Activated CD8-positive, alpha-beta memory T cell treated with anti-CD3 and anti-CD28 coated beads, Interleukin-2, amount 50 U/mL, for 1 hour (primary cell): ENCODE data around the gene TBX2.
"Not testable (repeated sequence)": the region's sequence is repeated elsewhere in the genome, so short reads cannot be mapped to it uniquely, and the experiment has no call there.

Source experiments
- DNase-seq: peaks from one replicate; pipeline ENCODE4 v3.0.0-alpha.2; 2020; ENCODE audit errors: extremely low read depth

Gene TBX2

GRCh38 chr17:61399131-61400065 is at the start of gene TBX2:
TSS of gene TBX2 (plus strand) at chr17:61399843. CDS start at chr17:61400177, 334 bp downstream.
- DNase-seq = no peak

DNA sequence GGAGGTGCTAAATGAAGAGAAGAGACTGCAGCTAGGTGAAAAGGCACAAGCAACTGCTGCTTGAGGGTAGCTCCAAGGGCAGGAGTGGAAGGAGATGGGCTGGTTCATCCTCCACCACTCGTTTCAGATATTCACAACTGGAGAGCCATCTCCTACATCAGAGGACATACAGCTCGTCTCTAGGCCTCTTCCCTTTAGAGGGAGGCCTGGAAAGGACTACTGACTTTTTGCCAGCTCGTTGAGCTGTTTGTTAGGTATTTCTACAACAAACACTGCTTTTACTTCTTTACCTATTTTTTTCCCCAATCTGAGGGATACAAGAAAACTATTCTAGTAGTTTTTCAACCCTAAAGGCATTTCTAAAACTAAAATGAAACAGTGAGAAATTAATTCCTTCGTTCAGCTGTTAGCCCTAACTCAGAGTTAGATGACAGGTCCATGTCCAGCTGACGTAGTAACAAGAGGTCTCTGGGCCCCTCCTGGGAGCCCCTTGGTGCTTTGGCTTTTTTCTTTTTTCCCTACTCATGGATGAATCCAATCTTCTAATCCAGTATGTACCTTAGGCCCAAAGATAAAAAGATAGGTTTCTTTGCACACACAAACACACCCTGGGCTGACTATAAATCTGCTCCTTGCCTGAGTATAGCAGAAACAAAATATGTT is 47.8 kb upstream of the TBX2 start:
- DNase-seq = no peak

GRCh38 chr17:61352408-61352770 is 47.3 kb upstream of the TBX2 start:
- DNase-seq = no peak

DNA sequence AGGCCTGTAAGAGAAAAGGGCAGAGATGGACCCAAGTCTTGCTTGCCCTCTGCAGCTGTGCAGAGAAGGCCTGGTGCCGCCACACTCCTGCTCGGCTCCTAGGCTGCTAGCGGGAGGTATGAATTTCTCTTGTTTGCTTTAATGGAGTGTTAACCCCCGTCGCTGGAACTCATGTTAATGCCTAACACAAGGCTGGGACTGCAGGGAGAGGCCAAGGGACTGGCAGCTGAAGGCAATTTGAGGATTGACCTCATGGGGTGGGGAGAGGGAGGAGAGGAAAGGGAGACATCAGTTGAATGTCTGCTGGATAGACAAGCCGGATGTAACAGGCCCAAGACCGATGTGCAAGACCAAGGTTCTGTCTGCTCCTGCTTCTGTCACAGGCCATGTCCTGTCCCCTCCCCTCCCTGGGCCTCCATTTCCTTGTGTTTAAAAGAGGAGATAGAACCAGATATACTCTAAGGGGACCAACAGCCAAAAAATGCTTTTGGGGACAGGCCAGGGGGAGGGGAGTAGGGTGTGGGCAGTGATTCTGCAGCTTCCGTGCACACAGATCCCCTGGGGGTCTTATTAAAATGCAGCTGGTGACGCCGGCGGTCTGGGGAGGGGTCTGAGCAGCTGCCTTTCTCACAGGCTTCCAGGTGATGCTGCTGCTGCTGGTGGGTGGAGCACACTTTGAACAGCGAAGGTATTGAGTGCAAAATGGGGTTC is 46.7 kb upstream of the TBX2 start:
- DNase-seq = no peak

- no peak for DNase-seq
Observed at GRCh38 chr17:61353615-61354014, 46.0 kb upstream of the TBX2 start.

DNA sequence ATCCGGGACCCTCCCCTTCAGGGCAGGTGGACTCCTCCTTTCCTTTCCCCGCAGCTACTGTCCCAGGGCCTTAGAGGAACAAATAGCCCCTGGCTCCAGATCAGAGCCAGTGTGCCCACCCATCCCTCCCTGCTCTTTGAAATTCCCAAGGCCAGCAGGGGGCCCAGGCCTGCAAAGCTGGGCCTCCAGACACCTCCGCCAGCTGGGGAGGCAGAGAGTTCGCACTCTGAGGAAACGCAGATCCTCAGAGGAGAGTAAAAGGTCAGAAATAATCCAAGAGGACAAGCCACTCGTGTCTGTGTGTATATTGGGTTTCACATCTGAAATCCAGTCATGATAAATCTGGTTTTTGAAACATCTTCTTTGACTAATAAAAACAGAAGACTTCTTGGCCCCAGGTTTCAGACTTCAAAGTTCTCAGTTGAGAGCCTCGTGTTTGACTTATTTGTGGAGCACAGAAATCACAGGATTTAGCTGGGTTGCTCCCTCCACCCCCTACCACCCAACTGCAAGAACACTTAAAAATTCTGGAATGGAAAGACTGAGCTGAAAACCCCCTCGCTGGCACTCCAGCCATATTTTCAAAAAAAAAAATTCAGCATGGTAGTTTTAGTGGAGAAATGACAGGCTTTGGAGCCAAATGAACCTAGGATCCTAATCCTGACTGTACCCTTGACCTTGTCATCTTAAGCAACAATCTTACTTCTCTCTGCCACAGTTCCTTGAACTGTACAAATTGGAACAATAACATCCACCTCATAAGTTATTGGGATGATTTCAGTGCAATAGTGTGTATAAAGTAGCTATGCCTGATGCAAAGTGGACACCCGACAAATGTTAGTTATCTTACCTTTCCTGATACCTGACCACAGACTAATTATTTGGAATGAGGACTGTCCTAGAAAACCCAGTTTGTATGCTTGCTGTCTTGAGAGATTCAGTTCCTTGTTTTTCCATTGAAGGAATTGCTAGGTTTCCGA is 44.5 kb upstream of the TBX2 start:
- DNase-seq = no peak

DNA sequence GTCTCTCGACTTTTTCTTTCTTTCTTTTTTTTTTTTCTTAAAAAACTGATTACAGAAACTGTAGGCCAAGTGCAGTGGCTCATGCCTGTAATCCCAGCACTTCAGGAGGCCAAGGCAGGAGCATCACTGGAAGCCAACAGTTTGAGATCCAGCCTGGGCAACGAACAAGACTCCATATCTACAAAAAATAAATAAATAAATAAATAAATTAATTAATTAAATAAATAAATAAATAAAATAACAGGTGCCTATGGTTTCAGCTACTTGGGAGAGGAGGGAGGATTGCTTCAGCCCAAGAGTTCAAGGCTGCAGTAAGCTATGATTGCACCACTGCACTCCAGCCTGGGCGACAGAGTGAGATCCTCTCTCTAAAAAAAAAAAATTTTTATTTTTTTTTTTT is 42.6 kb upstream of the TBX2 start:
- not testable (repeated sequence) for DNase-seq

DNA sequence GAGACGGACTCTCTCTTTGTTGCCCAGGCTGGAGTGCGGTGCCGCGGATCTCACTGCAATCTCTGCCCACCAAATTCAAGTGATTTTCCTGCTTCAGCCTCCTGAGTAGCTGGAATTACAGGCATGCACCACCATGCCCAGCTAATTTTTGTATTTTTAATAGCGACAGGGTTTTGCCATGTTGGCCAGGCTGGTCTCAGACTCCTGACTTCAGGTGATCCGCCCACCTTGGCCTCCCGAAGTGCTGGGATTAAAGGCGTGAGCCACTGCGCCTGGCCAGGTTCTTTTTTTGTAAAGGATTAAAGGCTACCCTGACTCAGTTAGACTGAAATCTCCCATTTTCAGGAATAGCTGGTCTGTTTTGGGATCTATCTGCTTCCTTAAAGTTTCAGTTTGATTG is 40.1 kb upstream of the TBX2 start:
- DNase-seq = not testable (repeated sequence)

DNA sequence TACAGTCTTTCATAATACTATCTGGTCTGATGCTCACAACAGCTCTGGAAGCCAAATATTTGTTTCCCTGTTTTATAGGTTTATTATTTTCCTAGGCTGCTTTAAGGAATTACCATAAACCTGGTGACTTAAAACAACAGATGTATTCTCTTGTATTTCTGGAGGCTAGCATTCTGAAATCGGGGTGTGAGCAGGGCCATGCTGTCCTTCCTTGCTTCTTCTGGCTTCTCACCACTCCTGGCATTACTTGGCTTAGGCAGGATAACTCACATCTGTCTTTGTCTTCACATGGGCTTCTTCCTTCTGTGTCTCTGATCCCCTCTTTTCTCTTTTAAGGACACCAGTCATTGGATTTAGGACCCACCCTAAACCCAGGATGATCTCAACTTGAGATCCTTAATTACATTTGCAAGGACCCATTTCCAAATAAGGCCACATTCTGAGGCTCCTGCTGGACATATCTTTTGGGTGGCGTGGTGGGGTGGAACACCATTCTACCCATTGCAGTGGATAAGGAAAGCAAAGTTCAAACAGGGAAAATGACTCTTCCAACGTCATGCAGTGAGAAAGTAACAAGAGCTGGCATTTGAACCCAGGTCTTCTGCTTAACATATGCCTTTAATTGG is 39.2 kb upstream of the TBX2 start:
- no peak for DNase-seq

GRCh38 chr17:61361084-61361483 is 38.6 kb upstream of the TBX2 start:
- DNase-seq = no peak

GRCh38 chr17:61362396-61362795 is 37.2 kb upstream of the TBX2 start:
- DNase-seq = no peak

GRCh38 chr17:61362852-61363600 is 36.6 kb upstream of the TBX2 start:
- DNase-seq = no peak

- DNase-seq = no peak
Observed at GRCh38 chr17:61363601-61364462, 35.8 kb upstream of the TBX2 start.

DNA sequence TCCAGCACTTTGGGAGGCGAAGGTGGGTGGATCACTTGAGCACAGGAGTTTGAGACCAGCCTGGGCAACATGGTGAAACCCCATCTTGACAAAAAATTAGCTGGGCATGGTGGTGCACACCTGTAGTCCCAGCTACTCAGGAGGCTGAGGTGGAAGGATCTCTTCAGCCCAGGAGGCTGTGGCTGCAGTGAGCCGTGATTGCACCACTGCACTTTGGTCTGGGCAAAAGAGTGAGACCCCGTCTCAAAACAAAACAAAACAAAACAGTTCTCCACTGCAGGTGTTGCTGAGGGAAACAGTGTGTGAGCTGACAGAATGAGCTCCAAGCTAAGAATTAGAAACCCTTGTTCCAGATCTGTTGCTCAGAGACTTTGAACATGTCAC is 35.2 kb upstream of the TBX2 start:
- DNase-seq = no peak

DNA sequence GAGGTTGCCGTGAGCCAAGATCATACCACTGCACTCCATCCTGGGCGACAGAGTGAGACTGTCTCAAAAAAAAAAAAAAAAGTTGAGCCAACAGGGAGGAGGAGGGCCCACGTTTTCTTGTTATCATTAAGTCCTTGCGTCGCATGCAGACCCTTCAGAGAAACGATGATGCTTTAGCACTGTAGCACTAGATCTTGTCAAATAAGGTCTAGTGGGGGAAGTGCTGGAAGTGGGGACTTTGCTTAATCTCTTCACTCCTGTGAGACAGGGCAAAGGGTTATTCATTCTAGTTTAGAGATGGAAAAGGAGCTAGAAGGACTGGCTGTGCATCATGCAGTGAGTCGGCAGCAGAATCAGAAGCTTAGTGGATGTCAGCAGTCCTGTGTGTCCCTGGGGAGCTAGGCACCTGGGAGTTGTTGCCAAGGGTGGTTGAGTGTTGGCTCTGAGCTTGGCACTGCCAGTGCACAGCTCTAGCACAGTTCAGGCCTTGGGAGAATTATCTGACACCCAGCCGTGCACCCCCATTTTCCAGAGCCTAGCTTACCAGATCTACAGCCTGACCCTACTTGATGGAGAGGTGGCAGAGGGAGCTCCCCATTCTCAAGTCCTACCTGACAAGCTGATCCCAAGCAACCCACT is 33.4 kb upstream of the TBX2 start:
- DNase-seq = no peak

GRCh38 chr17:61366715-61367413 is 32.8 kb upstream of the TBX2 start:
- no peak for DNase-seq

DNA sequence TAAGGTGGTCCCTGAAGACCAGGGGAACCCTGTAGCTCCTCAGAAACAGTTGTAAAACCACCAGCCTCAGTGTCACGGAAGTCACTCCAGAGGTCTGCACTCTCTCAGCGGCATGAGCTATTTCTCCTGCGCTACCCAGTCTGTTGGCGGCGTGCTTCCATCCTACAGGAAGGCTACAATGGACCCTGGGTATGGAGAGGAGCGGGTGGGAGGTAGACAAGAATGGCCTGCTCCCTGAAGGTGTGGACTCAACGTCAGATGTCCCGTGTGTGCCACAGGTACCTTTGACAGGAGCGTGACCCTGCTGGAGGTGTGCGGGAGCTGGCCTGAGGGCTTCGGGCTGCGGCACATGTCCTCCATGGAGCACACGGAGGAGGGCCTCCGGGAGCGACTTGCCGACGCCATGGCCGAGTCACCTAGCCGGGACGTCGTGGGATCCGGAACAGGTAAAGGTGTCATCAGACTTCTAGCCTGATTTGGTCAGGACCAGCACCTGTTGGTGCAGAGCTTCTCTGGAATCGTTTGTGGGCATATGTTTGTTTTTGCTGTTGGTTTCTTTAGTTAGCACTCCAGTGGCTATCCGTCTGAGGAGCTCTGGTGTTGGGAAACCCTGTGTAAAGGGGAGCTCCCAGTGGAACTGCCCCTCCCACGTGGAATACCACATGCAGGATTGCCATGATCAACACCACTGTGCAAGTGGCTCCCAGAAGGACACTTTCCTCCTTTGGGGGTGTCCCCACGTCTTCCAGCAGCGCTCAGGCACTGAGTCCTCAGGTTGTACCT is 31.4 kb upstream of the TBX2 start:
- DNase-seq = no peak
